Fibroblast of pulmonary artery (primary cell): ENCODE measurements around the gene PCDHGB3.

Source experiments
- DNase-seq: peaks from one replicate; pipeline ENCODE4 v3.0.0-alpha.2; 2010; ENCODE audit warnings: low read depth
- H3K4me3 ChIP-seq: replicated peaks from 2 replicates; pipeline ENCODE4 v1.5.1; 2011; ENCODE audit warnings: low read depth, mild to moderate bottlenecking, control low read depth, low read length, moderate library complexity
- CTCF ChIP-seq: IDR thresholded peaks from 2 replicates; pipeline ENCODE4 v1.5.1; 2011; ENCODE audit warnings: mild to moderate bottlenecking, control low read depth, low read length, inconsistent platforms; ENCODE audit errors: missing control alignments

Gene PCDHGB3

GRCh38 chr5:141349917-141350619 is 20.0 kb upstream of the PCDHGB3 start, which contains the start of gene PCDHGB1:
TSS of gene PCDHGB1 (plus strand) at chr5:141350099. CDS start at chr5:141350261, 162 bp downstream.
- peak; percentile 66 for DNase-seq
- TF ChIP-seq CTCF, result peak; percentile 55
- H3K4me3 ChIP-seq, result peak within 1 kb of the TSS; percentile 40

- DNase-seq, result no peak
Measured at GRCh38 chr5:141351591-141351990, 18.5 kb upstream of the PCDHGB3 start.

GRCh38 chr5:141354900-141355469 is 15.1 kb upstream of the PCDHGB3 start, which contains the start of gene PCDHGA4:
TSS of gene PCDHGA4 (plus strand) at chr5:141355021. CDS start at chr5:141355108, 87 bp downstream.
- H3K4me3 ChIP-seq, result peak within 1 kb of the TSS; percentile 47
- peak; percentile 50 for TF ChIP-seq CTCF
- DNase-seq, result peak; percentile 49

More at GRCh38 chr5:141351591-141351990, 18.5 kb upstream of the PCDHGB3 start:
- H3K4me3 ChIP-seq, result no peak overlapping the region
- TF ChIP-seq CTCF, result no peak

- peak overlapping the region; percentile 47 for H3K4me3 ChIP-seq
- TF ChIP-seq CTCF, result no peak
- no peak for DNase-seq
Measured at GRCh38 chr5:141355641-141356040, 14.4 kb upstream of the PCDHGB3 start.

GRCh38 chr5:141356133-141356532 is 13.9 kb upstream of the PCDHGB3 start:
- TF ChIP-seq CTCF, result no peak
- H3K4me3 ChIP-seq, result no peak overlapping the region
- no peak for DNase-seq

GRCh38 chr5:141356950-141357349 is 13.1 kb upstream of the PCDHGB3 start:
- TF ChIP-seq CTCF, result no peak
- no peak for DNase-seq
- H3K4me3 ChIP-seq, result no peak overlapping the region
